ENCODE measurements around the gene RSRP1.

The RSRP1 gene

DNA sequence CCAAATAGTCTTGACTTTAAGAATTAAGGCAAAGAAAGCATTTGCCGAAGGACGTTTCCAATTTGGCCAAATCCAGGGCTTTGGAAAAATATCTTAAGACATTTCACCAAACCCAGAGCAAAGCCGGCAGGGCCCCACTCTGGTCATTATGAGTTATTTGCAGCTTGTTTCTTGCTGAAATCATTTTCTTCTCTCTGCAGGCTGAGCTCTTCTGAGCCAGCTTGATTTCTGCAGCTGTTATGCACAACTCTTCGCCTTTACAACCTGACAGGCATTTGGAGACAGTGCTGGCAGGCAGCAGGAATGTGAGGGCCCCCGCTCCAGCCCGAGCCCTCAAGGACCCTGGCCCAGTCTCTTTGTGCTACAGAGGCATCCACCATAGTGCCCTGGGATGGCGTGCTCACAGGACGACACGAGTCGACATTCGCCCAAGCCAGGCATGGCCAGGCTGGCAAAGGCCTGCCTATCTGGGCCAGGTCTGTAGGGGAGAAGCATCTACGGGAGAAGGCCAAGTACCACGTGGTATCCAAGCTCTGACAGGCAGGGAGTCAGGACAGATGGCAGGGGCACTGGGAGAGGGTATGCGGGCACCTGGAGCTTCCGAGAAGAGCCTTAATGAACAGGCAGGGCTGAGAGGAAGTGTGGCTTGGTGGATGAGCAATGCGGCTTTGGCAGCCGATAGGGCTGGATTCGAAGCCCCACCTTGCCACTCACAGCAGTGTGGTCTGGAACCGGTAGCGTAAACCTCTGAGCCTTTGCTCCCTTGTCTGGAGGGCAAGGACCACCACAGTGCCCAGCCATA is 47.2 kb downstream of the RSRP1 start:
- TF ChIP-seq, protein P1, sequence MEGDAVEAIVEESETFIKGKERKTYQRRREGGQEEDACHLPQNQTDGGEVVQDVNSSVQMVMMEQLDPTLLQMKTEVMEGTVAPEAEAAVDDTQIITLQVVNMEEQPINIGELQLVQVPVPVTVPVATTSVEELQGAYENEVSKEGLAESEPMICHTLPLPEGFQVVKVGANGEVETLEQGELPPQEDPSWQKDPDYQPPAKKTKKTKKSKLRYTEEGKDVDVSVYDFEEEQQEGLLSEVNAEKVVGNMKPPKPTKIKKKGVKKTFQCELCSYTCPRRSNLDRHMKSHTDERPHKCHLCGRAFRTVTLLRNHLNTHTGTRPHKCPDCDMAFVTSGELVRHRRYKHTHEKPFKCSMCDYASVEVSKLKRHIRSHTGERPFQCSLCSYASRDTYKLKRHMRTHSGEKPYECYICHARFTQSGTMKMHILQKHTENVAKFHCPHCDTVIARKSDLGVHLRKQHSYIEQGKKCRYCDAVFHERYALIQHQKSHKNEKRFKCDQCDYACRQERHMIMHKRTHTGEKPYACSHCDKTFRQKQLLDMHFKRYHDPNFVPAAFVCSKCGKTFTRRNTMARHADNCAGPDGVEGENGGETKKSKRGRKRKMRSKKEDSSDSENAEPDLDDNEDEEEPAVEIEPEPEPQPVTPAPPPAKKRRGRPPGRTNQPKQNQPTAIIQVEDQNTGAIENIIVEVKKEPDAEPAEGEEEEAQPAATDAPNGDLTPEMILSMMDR (conservative IDR thresholded peaks at IDR 0.05; ENCODE audit: low read length), result no peak
- no peak overlapping the region for H3K4me3 ChIP-seq (ENCODE audit: low read length)
- DNase-seq (ENCODE audit: low read depth), result no peak

- peak overlapping the region; percentile 46 for H3K4me3 ChIP-seq (ENCODE audit: low read length)
- peak; percentile 42 for DNase-seq (ENCODE audit: low read depth)
- TF ChIP-seq, protein P1 (conservative IDR thresholded peaks at IDR 0.05; ENCODE audit: low read length), result peak; percentile 22
Observed at GRCh38 chr1:25198663-25199252, 48.5 kb downstream of the RSRP1 start.

DNA sequence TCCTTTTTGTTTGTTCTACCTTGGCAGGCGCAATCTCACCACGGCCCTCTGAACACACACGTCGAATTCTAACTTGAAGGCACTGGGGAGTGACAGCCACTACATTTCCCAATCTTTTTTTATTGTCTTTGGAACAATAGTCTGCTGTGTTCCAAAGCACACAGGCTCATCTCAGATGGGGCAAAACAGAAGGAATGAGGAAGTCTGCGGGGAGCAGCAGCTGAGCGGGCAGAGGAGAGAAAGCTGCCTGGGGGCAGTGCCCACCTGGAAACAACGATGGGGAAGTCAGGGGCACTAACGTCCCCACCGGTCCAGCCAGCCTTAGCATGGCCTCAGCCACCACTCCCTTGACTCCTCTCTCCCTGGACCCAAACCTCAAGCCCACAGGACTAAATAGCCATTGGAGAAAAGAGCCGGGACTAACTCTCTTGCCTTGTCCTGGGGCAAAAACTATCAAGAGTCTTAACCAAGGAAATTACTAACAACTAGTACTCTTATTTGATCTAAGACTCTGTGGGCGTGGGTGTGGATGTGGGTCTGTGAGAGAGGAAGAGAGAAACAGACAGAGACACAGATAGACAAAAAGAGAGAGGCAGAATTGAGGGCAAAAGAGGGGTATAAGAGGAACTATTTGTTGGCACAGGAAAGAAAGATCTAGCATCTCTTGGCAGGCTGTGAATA is 49.1 kb downstream of the RSRP1 start:
- TF ChIP-seq, protein P1 (conservative IDR thresholded peaks at IDR 0.05; ENCODE audit: low read length), result no peak
- peak; percentile 45 for DNase-seq (ENCODE audit: low read depth)
- H3K4me3 ChIP-seq (ENCODE audit: low read length), result peak overlapping the region; percentile 46; the same call in 1 of the 2 replicates

DNA sequence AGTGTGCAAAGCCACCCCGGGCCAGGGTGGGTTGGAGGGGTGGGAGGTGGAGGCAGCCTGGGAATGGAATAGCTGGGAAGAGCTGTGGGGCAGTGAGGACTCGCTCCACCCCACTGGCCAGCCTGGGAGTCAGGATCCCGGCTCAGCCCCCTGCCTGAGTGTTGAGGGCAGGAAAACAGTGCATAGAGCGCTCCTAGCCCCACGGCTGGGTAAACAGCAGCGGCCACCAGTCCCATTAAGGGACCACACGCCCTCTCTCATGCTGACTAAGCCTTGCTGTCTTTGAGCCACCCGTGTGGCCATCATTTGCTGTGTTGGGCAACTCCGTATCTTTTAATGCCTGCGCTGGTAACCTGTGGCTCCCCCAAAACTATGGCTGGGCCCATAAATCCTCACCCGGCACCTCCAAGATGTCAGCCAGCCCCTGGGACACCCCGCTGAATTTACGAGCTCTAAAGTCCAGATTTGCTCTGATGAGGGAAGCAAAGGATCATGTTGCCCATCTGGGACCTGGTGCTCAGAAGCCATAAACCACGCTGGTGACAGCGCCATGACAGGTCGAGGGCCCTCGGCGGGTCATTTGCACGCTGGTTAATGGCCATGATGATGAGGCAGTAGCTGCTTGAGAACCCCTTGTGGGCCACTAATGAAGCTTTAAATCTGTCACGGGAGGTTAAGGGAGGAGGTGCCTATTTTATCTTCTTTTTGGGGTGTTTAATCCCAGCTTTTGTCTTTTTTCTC is 49.8 kb downstream of the RSRP1 start:
- TF ChIP-seq, protein P1 (conservative IDR thresholded peaks at IDR 0.05; ENCODE audit: low read length), result no peak
- no peak for DNase-seq (ENCODE audit: low read depth)
- no peak overlapping the region for H3K4me3 ChIP-seq (ENCODE audit: low read length)

- no peak for DNase-seq (ENCODE audit: low read depth)
- no peak overlapping the region for H3K4me3 ChIP-seq (ENCODE audit: low read length)
- TF ChIP-seq, protein P1 (conservative IDR thresholded peaks at IDR 0.05; ENCODE audit: low read length), result no peak
Observed at GRCh38 chr1:25196830-25197229, 50.4 kb downstream of the RSRP1 start.

DNA sequence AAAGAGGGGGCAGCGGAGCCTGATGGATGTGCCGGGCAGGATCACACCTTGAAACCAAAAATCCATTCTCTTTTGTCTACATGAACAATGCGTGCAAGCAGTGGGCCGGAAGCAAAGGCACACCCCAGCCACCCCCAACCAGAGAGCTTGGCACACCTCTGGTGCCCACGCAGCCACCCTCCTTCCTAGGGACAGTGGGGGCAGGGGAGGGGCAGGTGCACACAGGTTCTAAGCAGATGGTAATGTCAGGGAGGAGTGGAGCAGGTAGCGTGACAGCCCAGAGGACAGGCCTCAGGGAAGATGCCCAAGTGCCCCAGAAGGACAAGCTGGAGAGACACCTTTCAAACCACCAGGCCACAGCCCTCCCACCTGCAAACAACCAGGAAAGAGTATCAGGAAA is 51.4 kb downstream of the RSRP1 start:
- TF ChIP-seq, protein P1 (conservative IDR thresholded peaks at IDR 0.05; ENCODE audit: low read length), result no peak
- no peak overlapping the region for H3K4me3 ChIP-seq (ENCODE audit: low read length)
- DNase-seq (ENCODE audit: low read depth), result no peak
